H1 (cell line): Measurements from ENCODE around the gene STAT1. TPM values are rescaled to one million over a fixed set of nuclear protein-coding genes. Genes with fewer than 3 reads are reported as not detected.

Experiments used
- CTCF ChIA-PET: fragments of 300-600 bp; sonication (Branson Sonifier 250); formaldehyde crosslinking; loops from one replicate; lab custom pipeline; 2021; ENCODE audit not compliant: partially characterized antibody; lab: Charles Lee
- POLR2A ChIA-PET: fragments of 300-600 bp; sonication (Branson Sonifier 250); formaldehyde crosslinking; loops from one replicate; lab custom pipeline; 2021; ENCODE audit warnings: inconsistent platforms; ENCODE audit not compliant: partially characterized antibody; lab: Charles Lee
- DNase-seq, 2 experiments: peaks; one replicate each; pipeline versions ENCODE4 v3.0.0 to v3.0.0-alpha.2; 2010 to 2022; ENCODE audit warnings: low spot score in 2 of 2, low read depth in 1 of 2, mixed read lengths in 1 of 2
- FAIRE-seq: peaks from 2 replicates; lab custom pipeline; 2011; peaks lifted over from hg19 to GRCh38; lab: Jason Lieb, UNC
- H2AFZ ChIP-seq: 2 replicates; pipeline ENCODE4 v1.8.1; 2012; ENCODE audit warnings: low read length, inconsistent platforms
- H2AK5ac ChIP-seq: 2 replicates; pipeline ENCODE4 v1.6.1; 2013; ENCODE audit warnings: low read depth, low read length
- H2BK120ac ChIP-seq: replicated peaks from 2 replicates; pipeline ENCODE3; 2013; ENCODE audit warnings: low read depth, low read length, inconsistent platforms
- H2BK12ac ChIP-seq: 2 replicates; pipeline ENCODE4 v1.6.1; 2013; ENCODE audit warnings: low read depth, low read length
- H2BK15ac ChIP-seq: 2 replicates; pipeline ENCODE4 v1.6.1; 2013; ENCODE audit warnings: low read length
- H2BK20ac ChIP-seq: 2 replicates; pipeline ENCODE4 v1.6.1; 2013; ENCODE audit warnings: low read length
- H2BK5ac ChIP-seq: 2 replicates; pipeline ENCODE4 v1.6.1; 2013; ENCODE audit warnings: low read depth, low read length
- H3K14ac ChIP-seq: 2 replicates; pipeline ENCODE4 v1.6.1; 2013; ENCODE audit warnings: inconsistent platforms; ENCODE audit not compliant: insufficient read length
- H3K18ac ChIP-seq: 2 replicates; pipeline ENCODE4 v1.6.1; 2013; ENCODE audit warnings: low read length; ENCODE audit errors: extremely low read depth
- H3K23ac ChIP-seq: 2 replicates; pipeline ENCODE4 v1.6.1; 2013; ENCODE audit warnings: inconsistent platforms; ENCODE audit not compliant: insufficient read length
- H3K23me2 ChIP-seq: 2 replicates; pipeline ENCODE4 v1.6.1; 2013; ENCODE audit warnings: low read depth, low read length
- H3K27ac ChIP-seq: 2 replicates; pipeline ENCODE4 v1.6.1; 2011; ENCODE audit warnings: low read depth, low read length, inconsistent platforms
- H3K27me3 ChIP-seq, 4 experiments: replicated peaks in 1 of 4; 1 replicate in 1 of 4; 2 replicates in 3 of 4; pipeline versions ENCODE4 v1.6.1 to v1.8.1; 2011 to 2013; ENCODE audit warnings: low read length in 3 of 4, mild to moderate bottlenecking in 3 of 4, inconsistent platforms in 2 of 4, mixed read lengths in 2 of 4, moderate library complexity in 1 of 4; ENCODE audit not compliant: control insufficient read depth in 3 of 4, insufficient read depth in 3 of 4; ENCODE audit errors: extremely low read depth in 1 of 4
- H3K36me3 ChIP-seq, 4 experiments: 2 replicates each; pipeline versions ENCODE4 v1.6.1 to v1.8.1; 2011 to 2013; ENCODE audit warnings: mild to moderate bottlenecking in 4 of 4, low read length in 3 of 4, moderate library complexity in 2 of 4, control low read depth in 1 of 4, inconsistent platforms in 1 of 4; ENCODE audit not compliant: insufficient read depth in 4 of 4, control insufficient read depth in 2 of 4
- H3K4ac ChIP-seq: replicated peaks from 2 replicates; pipeline ENCODE3; 2013; ENCODE audit warnings: low read length, low read depth, mixed read lengths, inconsistent platforms; ENCODE audit not compliant: insufficient read length
- H3K4me1 ChIP-seq, 4 experiments: replicated peaks in 1 of 4; 1 replicate in 1 of 4; 2 replicates in 3 of 4; pipeline versions ENCODE4 v1.6.1 to v1.8.1; 2011 to 2013; ENCODE audit warnings: low read length in 3 of 4, inconsistent platforms in 2 of 4, mixed read lengths in 1 of 4; ENCODE audit not compliant: insufficient read depth in 4 of 4, control insufficient read depth in 3 of 4
- H3K4me2 ChIP-seq, 2 experiments: 2 replicates each; pipeline versions ENCODE4 v1.6.1 to v1.8.1; 2011 to 2013; ENCODE audit warnings: low read depth in 2 of 2, low read length in 2 of 2, control low read depth in 1 of 2, inconsistent platforms in 1 of 2, mild to moderate bottlenecking in 1 of 2; ENCODE audit not compliant: insufficient read depth in 1 of 2
- H3K4me3 ChIP-seq, 4 experiments: fragments of 200-600, 300-600 bp in 1 of 4; sonication (generic), shearing (Covaris generic), sonication (Bioruptor Twin) in 1 of 4; 2 replicates each; pipeline versions ENCODE4 v1.5.1 to v1.8.1; 2011 to 2016; ENCODE audit warnings: low read length in 4 of 4, low read depth in 3 of 4, control low read depth in 2 of 4, inconsistent platforms in 2 of 4, mild to moderate bottlenecking in 2 of 4, mixed read lengths in 1 of 4, moderate library complexity in 1 of 4; ENCODE audit not compliant: insufficient read depth in 2 of 4; ENCODE audit errors: extremely low read depth in 1 of 4
- H3K56ac ChIP-seq: replicated peaks from 2 replicates; pipeline ENCODE3; 2013; ENCODE audit warnings: low read depth, mild to moderate bottlenecking, mixed read lengths, low read length, inconsistent platforms; ENCODE audit not compliant: insufficient read length
- H3K79me1 ChIP-seq: 2 replicates; pipeline ENCODE4 v1.6.1; 2013; ENCODE audit warnings: low read depth, low read length, control low read depth
- H3K79me2 ChIP-seq, 2 experiments: 2 replicates each; pipeline versions ENCODE4 v1.6.1 to v1.8.1; 2012 to 2013; ENCODE audit warnings: low read length in 2 of 2, mild to moderate bottlenecking in 2 of 2, inconsistent platforms in 1 of 2; ENCODE audit not compliant: insufficient read depth in 2 of 2, control insufficient read depth in 1 of 2
- H3K9ac ChIP-seq, 4 experiments: replicated peaks in 1 of 4; 1 replicate in 1 of 4; 2 replicates in 3 of 4; pipeline versions ENCODE4 v1.6.1 to v1.8.1; 2011 to 2013; ENCODE audit warnings: low read depth in 3 of 4, low read length in 3 of 4, control low read depth in 2 of 4, mild to moderate bottlenecking in 2 of 4, moderate library complexity in 2 of 4, inconsistent platforms in 1 of 4; ENCODE audit errors: extremely low read depth in 1 of 4
- H3K9me3 ChIP-seq, 2 experiments: 2 replicates each; pipeline versions ENCODE4 v1.6.1 to v1.8.1; 2012 to 2013; ENCODE audit warnings: mild to moderate bottlenecking in 2 of 2, moderate library complexity in 2 of 2, control low read depth in 1 of 2, inconsistent platforms in 1 of 2, low read depth in 1 of 2, low read length in 1 of 2, mixed read lengths in 1 of 2; ENCODE audit not compliant: insufficient read depth in 2 of 2
- H4K20me1 ChIP-seq, 2 experiments: replicated peaks in 1 of 2; 2 replicates each; pipeline versions ENCODE3 to v1.8.1; 2011 to 2013; ENCODE audit warnings: inconsistent platforms in 2 of 2, low read length in 2 of 2, mild to moderate bottlenecking in 1 of 2; ENCODE audit not compliant: insufficient read depth in 2 of 2, control insufficient read depth in 1 of 2
- H4K5ac ChIP-seq: 2 replicates; pipeline ENCODE4 v1.6.1; 2013; ENCODE audit warnings: low read length, low read depth, mixed read lengths, inconsistent platforms; ENCODE audit not compliant: insufficient read length
- H4K8ac ChIP-seq: 2 replicates; pipeline ENCODE4 v1.8.0; 2013; ENCODE audit warnings: mild to moderate bottlenecking, moderate library complexity, low read length, inconsistent platforms; ENCODE audit not compliant: insufficient read depth; ENCODE audit errors: extremely low read depth
- H4K91ac ChIP-seq: replicated peaks from 2 replicates; pipeline ENCODE3; 2013; ENCODE audit warnings: low read length, mixed read lengths, inconsistent platforms; ENCODE audit not compliant: insufficient read length
- POLR2AphosphoS5 ChIP-seq: IDR thresholded peaks from 2 replicates; pipeline ENCODE4 v1.6.1; 2011; ENCODE audit warnings: low read depth, low read length
- SIRT6 ChIP-seq: IDR thresholded peaks from one replicate; pipeline ENCODE4 v1.7.1; 2012; ENCODE audit warnings: low read length, inconsistent platforms
- SP1 ChIP-seq: IDR thresholded peaks from 2 replicates; pipeline ENCODE4 v1.6.1; 2011; ENCODE audit warnings: low read depth, low read length
- WGBS, 2 experiments: shearing (Covaris generic) in 1 of 2; methylation state at CpG; one replicate each; pipeline versions ENCODE4 v1.1.6 to v1.1.7; 2013 to 2015; ENCODE audit warnings: low lambda C conversion rate in 2 of 2, mixed read lengths in 2 of 2, inconsistent platforms in 1 of 2, low coverage in 1 of 2, missing lambda C conversion rate in 1 of 2; ENCODE audit not compliant: insufficient replicate concordance in 2 of 2, insufficient coverage in 1 of 2, insufficient read length in 1 of 2; ENCODE audit errors: extremely low coverage in 1 of 2, missing lambda C conversion rate in 1 of 2; 5-methylcytosine and 5-hydroxymethylcytosine counted together
- polyA plus RNA-seq, 7 experiments: library from polyadenylated mRNA; depleted of rRNA in 3 of 7; stranded (reverse) in 5 of 7; unstranded in 2 of 7; fragments of >200 nt in 5 of 7; fragments of 200-250 nt in 2 of 7; gene quantifications; 1 replicate in 5 of 7; 2 replicates in 1 of 7; 4 replicates in 1 of 7; pipeline versions ENCODE4 v1.2.1 to v1.2.3, GENCODE V29; 2011 to 2013; ENCODE audit warnings: missing spikeins in 2 of 7, mixed read lengths in 2 of 7
- total RNA-seq: library from RNA; stranded (reverse); fragmentation: NEBNext Ultra II Directional; extraction: Animal tissue kit (Norgen Biotek cat#: 25700); gene quantifications from 2 replicates; pipeline ENCODE4 v1.2.1, GENCODE V29; 2021

Gene STAT1
- total and polyA plus RNA-seq, 2 of the 8 experiments (the other 6 are each of a cell fraction or from before 2014, with no cell fraction given) = 20.3 to 43.0 TPM

DNA sequence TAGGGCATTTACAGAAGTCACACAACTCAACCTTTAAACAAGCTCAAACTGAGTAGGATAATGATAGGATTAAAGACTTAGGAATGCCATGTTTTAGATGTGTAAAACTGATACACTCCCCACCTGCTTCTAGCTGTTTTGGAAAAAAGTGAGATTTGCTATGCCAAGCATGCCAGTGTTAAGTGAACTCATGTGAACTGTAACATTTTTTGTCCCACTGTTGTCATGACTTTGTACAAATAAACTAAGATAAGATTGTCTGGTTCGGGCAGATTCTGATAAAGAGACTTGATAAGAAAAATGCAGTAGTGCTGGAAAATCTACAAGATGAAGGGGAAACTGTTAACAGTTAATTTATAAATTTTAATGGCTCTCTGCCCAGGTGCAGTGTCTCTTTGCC, 66.8 kb downstream of the STAT1 start:
- WGBS, 2 experiments = 82% methylated on average over 1 of the region's 1 CpG; no CpG with 5 or more reads in 1 of the 2 experiments
- Histone ChIP-seq H3K14ac (no peak overlapping the region), H3K27me3 (peaks cover 0 to 1% (median 0%) of the 10 kb centered on the region in 4 experiments; a peak in 1 of 7 replicates), H3K36me3 (no peaks in the 10 kb centered on the region), H3K79me2 (no peaks in the 10 kb centered on the region), H2AFZ (no peak overlapping the region), H3K9ac (no peak overlapping the region), H3K79me1 (no peaks in the 10 kb centered on the region), H3K4ac (no peak overlapping the region), H3K27ac (no peak overlapping the region), H2BK12ac (no peak overlapping the region), H3K23me2 (no peaks in the 10 kb centered on the region; the same call in 1 of the 2 replicates), H3K9me3 (no peaks in the 10 kb centered on the region), H4K5ac (no peak overlapping the region), H3K56ac (no peak overlapping the region), H2BK120ac (no peak overlapping the region), H3K18ac (no peak overlapping the region), H2BK5ac (no peak overlapping the region), H3K4me1 (peaks cover 0 to 3% (median 1%) of the 10 kb centered on the region in 4 experiments; a peak in 2 of 7 replicates), H2BK20ac (no peak overlapping the region), H4K20me1 (no peaks in the 10 kb centered on the region), H3K23ac (no peak overlapping the region), H4K8ac (no peak overlapping the region), H4K91ac (no peak overlapping the region), H2AK5ac (no peak overlapping the region), H3K4me3 (no peak overlapping the region), H2BK15ac (no peak overlapping the region), H3K4me2 (no peak overlapping the region)
- ChIA-PET CTCF (interaction anchor here (0.9 to 1.6 kb wide), 6 partner anchors 13 to 166 kb away, joined by 3 to 9 read pairs (median 4); no protein-coding TSS in a partner anchor), POLR2A (interaction anchor here (0.6 to 1.5 kb wide), 3 partner anchors 14 to 67 kb away, joined by 3 to 5 read pairs (median 3); no protein-coding TSS in a partner anchor)
- DNase-seq (no peak), FAIRE-seq (no peak)
- TF ChIP-seq POLR2AphosphoS5 (no peak), SIRT6 (no peak), SP1 (no peak)
